ENCODE data around the gene ZSWIM8.
"Not testable (repeated sequence)": the region's sequence is repeated elsewhere in the genome, so short reads cannot be mapped to it uniquely, and the experiment has no call there.

ZSWIM8 gene

GRCh38 chr10:73774637-73775036 lies 10.8 kb upstream of the ZSWIM8 start:
- DNase-seq, result no peak

GRCh38 chr10:73779018-73779417 lies 6.4 kb upstream of the ZSWIM8 start:
- no peak for DNase-seq

GRCh38 chr10:73779539-73780197 lies 5.7 kb upstream of the ZSWIM8 start:
- DNase-seq, result no peak

- no peak for DNase-seq
These were observed 5.1 kb upstream of the ZSWIM8 start for GRCh38 chr10:73780301-73780700.

GRCh38 chr10:73780966-73781365 lies 4.4 kb upstream of the ZSWIM8 start:
- no peak for DNase-seq

- no peak for DNase-seq
These were observed 3.9 kb upstream of the ZSWIM8 start for GRCh38 chr10:73781548-73781878.

GRCh38 chr10:73781879-73782748 lies 3.3 kb upstream of the ZSWIM8 start, which contains the start of gene CHCHD1:
Gene CHCHD1, plus strand, starts transcription at chr10:73782048. Its CDS starts 28 bp downstream, at chr10:73782076.
- DNase-seq, result peak; percentile 88 to 92

- DNase-seq, result no peak
These were observed 2.7 kb upstream of the ZSWIM8 start for GRCh38 chr10:73782749-73783085.

GRCh38 chr10:73785721-73786511 lies 510 bp downstream of the ZSWIM8 start:
- DNase-seq, result peak; percentile 16 to 41

- DNase-seq, result no peak
These were observed 1.1 kb downstream of the ZSWIM8 start for GRCh38 chr10:73786512-73786885.

- DNase-seq, result not testable (repeated sequence)
These were observed 1.8 kb downstream of the ZSWIM8 start for GRCh38 chr10:73787031-73787800.

- no peak for DNase-seq
These were observed 3.7 kb downstream of the ZSWIM8 start for GRCh38 chr10:73788864-73789658.

GRCh38 chr10:73789659-73790055 lies 4.3 kb downstream of the ZSWIM8 start:
- no peak for DNase-seq

- DNase-seq, result no peak
These were observed 5.7 kb downstream of the ZSWIM8 start for GRCh38 chr10:73790886-73791625.

- DNase-seq, result no peak
These were observed 6.5 kb downstream of the ZSWIM8 start for GRCh38 chr10:73791871-73792400.

GRCh38 chr10:73793456-73793855 lies 8.1 kb downstream of the ZSWIM8 start:
- DNase-seq, result no peak

GRCh38 chr10:73795491-73795890 lies 10.1 kb downstream of the ZSWIM8 start:
- not testable (repeated sequence) for DNase-seq

GRCh38 chr10:73796035-73796434 lies 10.6 kb downstream of the ZSWIM8 start:
- not testable (repeated sequence) for DNase-seq

GRCh38 chr10:73796766-73797165 lies 11.4 kb downstream of the ZSWIM8 start:
- DNase-seq, result no peak

GRCh38 chr10:73797324-73798025 lies 12.1 kb downstream of the ZSWIM8 start:
- DNase-seq, result no peak
